Caco-2 (cell line): ENCODE data around the gene NMS. TPM values are rescaled to one million over a fixed set of nuclear protein-coding genes. Genes with fewer than 3 reads are reported as not detected.

Experiments used
- BruUV-seq: library from RNA; stranded (reverse); fragments of 400-500 nt; replicated peaks from 2 replicates; lab custom pipeline; 2021; lab: Mats Ljungman, UMichigan
- CTCF ChIA-PET: fragments of 300-600 bp; sonication (Branson Sonifier 250); formaldehyde crosslinking; loops from one replicate; lab custom pipeline; 2022; ENCODE audit warnings: antibody characterized with exemption; lab: Charles Lee
- POLR2A ChIA-PET: fragments of 300-600 bp; sonication (Branson Sonifier 250); formaldehyde crosslinking; loops from one replicate; lab custom pipeline; 2022; ENCODE audit warnings: antibody characterized with exemption; lab: Charles Lee
- DNase-seq, 2 experiments: peaks; one replicate each; pipeline versions ENCODE4 v3.0.0 to v3.0.0-alpha.2; 2020 to 2022
- H3K27me3 ChIP-seq: replicated peaks from 2 replicates; pipeline ENCODE4 v1.6.0; 2011; ENCODE audit warnings: low read length; ENCODE audit not compliant: control insufficient read depth, insufficient read depth
- H3K36me3 ChIP-seq: 2 replicates; pipeline ENCODE4 v1.5.1; 2011; ENCODE audit warnings: low read length; ENCODE audit not compliant: control insufficient read depth, insufficient read depth
- H3K4me1 ChIP-seq: fragments of 250-450 bp; sonication (Bioruptor Pico); 2 replicates; pipeline ENCODE4 v1.5.1; 2020; ENCODE audit warnings: mild to moderate bottlenecking
- H3K4me3 ChIP-seq: 2 replicates; pipeline ENCODE4 v1.5.1; 2011; ENCODE audit warnings: low read depth, mild to moderate bottlenecking, control low read depth, low read length
- H3K9me3 ChIP-seq: fragments of 250-450 bp; sonication (Bioruptor Pico); 2 replicates; pipeline ENCODE4 v1.5.1; 2020; ENCODE audit warnings: mild to moderate bottlenecking, moderate library complexity
- H3K27ac Mint-ChIP-seq: one replicate; pipeline ENCODE4 v1.8.0; 2022; ENCODE audit warnings: mixed read lengths; ENCODE audit not compliant: unreplicated experiment
- H3K27me3 Mint-ChIP-seq: one replicate; pipeline ENCODE4 v1.8.0; 2022; ENCODE audit warnings: mixed read lengths; ENCODE audit not compliant: insufficient read depth, unreplicated experiment
- H3K36me3 Mint-ChIP-seq: one replicate; pipeline ENCODE4 v1.8.0; 2022; ENCODE audit warnings: mild to moderate bottlenecking, mixed read lengths; ENCODE audit not compliant: insufficient read depth, unreplicated experiment
- H3K4me1 Mint-ChIP-seq: one replicate; pipeline ENCODE4 v1.8.0; 2022; ENCODE audit warnings: low read depth, mixed read lengths; ENCODE audit not compliant: unreplicated experiment
- H3K4me3 Mint-ChIP-seq: one replicate; pipeline ENCODE4 v1.8.0; 2022; ENCODE audit warnings: mild to moderate bottlenecking, moderate library complexity, mixed read lengths; ENCODE audit not compliant: unreplicated experiment
- H3K9me3 Mint-ChIP-seq: one replicate; pipeline ENCODE4 v1.8.0; 2022; ENCODE audit warnings: mixed read lengths; ENCODE audit not compliant: unreplicated experiment
- intact Hi-C: fragments of 100-400 bp; cut with micrococcal nuclease; formaldehyde crosslinking; loops from one replicate; pipeline ENCODE4 v1.10.0; 2022; ENCODE audit not compliant: unreplicated experiment
- total RNA-seq: library from RNA; stranded (reverse); gene quantifications from 2 replicates; pipeline ENCODE4 v1.2.3, GENCODE V29; 2022
- TF ChIP-seq, protein P1 (sequence below), 2 experiments: fragments of 200-600 bp in 1 of 2; IDR thresholded peaks; 1 replicate in 1 of 2; 2 replicates in 1 of 2; pipeline versions ENCODE4 v1.5.1 to v1.8.0; 2011 to 2022; ENCODE audit warnings: antibody characterized with exemption in 1 of 2, control low read depth in 1 of 2, inconsistent platforms in 1 of 2, low read depth in 1 of 2, low read length in 1 of 2, mild to moderate bottlenecking in 1 of 2, moderate library complexity in 1 of 2; ENCODE audit not compliant: insufficient read depth in 1 of 2, severe bottlenecking in 1 of 2, unreplicated experiment in 1 of 2

Gene NMS
- total RNA-seq, 1 experiment from 2014 or later, result not detected

DNA sequence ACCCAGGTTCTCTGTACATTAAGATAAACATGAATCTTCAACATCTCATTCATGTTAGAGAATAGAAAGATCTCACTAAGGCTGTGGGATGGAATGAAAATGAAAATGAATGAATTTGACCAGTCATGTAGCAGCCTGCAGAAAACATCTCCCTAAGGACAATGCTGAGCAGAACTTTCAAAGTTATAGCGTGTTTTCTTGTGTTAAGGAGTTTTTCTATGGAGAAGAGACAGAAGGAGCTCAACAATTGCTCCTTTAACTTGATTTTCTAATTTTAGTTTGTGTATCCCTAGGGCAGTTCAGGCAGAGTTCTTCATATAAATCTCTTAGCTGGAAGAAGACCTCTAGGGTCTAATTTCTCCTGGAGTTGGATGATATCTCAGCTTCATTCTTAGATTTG is 47.3 kb downstream of the NMS start:
- Mint-ChIP-seq H3K4me1 (no peaks in the 10 kb centered on the region), H3K4me3 (no peak overlapping the region), H3K27me3 (peaks cover 8% of the 10 kb centered on the region), H3K27ac (no peak overlapping the region), H3K36me3 (no peaks in the 10 kb centered on the region), H3K9me3 (no peaks in the 10 kb centered on the region)
- no peaks in the 10 kb centered on the region for H3K27me3 ChIP-seq
- no TSS peak for BruUV-seq
- no peaks in the 10 kb centered on the region for H3K9me3 ChIP-seq
- no peaks in the 10 kb centered on the region for H3K36me3 ChIP-seq
- intact Hi-C loops, result no loop called here
- TF ChIP-seq, protein P1, sequence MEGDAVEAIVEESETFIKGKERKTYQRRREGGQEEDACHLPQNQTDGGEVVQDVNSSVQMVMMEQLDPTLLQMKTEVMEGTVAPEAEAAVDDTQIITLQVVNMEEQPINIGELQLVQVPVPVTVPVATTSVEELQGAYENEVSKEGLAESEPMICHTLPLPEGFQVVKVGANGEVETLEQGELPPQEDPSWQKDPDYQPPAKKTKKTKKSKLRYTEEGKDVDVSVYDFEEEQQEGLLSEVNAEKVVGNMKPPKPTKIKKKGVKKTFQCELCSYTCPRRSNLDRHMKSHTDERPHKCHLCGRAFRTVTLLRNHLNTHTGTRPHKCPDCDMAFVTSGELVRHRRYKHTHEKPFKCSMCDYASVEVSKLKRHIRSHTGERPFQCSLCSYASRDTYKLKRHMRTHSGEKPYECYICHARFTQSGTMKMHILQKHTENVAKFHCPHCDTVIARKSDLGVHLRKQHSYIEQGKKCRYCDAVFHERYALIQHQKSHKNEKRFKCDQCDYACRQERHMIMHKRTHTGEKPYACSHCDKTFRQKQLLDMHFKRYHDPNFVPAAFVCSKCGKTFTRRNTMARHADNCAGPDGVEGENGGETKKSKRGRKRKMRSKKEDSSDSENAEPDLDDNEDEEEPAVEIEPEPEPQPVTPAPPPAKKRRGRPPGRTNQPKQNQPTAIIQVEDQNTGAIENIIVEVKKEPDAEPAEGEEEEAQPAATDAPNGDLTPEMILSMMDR (IDR thresholded peaks at IDR 0.05; ENCODE audit: insufficient read depth in 1 of 2, low read depth in 1 of 2, low read length in 1 of 2, severe bottlenecking in 1 of 2, unreplicated experiment in 1 of 2), result no peak
- CTCF ChIA-PET, result no interaction called here
- POLR2A ChIA-PET, result no interaction called here
- no peaks in the 10 kb centered on the region for H3K4me1 ChIP-seq
- H3K4me3 ChIP-seq, result no peak overlapping the region
- no peak for DNase-seq

DNA sequence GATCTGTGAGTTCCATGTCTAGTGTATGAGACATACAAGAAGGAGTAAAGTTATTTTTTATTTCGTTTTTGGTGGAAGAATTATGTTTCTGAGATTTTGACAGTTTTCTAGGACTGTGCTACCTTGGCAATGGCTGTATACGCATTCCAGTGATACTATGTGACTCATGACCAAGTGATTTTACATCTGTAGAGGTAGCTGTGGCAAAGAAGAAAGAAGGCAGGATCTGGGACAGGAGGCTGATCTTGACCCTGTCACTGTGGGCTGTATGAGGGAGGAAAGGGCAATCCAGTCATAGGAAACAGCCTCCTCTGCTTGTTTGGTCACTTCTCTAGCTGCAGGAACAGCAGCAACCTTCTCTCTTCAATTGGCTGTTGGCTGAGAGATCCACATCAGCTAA is 48.5 kb downstream of the NMS start:
- no peaks in the 10 kb centered on the region for H3K36me3 ChIP-seq
- CTCF ChIA-PET, result no interaction called here
- TF ChIP-seq, protein P1 (IDR thresholded peaks at IDR 0.05; ENCODE audit: insufficient read depth in 1 of 2, low read depth in 1 of 2, low read length in 1 of 2, severe bottlenecking in 1 of 2, unreplicated experiment in 1 of 2), result no peak
- POLR2A ChIA-PET, result no interaction called here
- no peak for DNase-seq
- no peaks in the 10 kb centered on the region for H3K36me3 Mint-ChIP-seq
- H3K27me3 ChIP-seq, result no peaks in the 10 kb centered on the region
- H3K4me1 Mint-ChIP-seq, result no peaks in the 10 kb centered on the region
- BruUV-seq, result no TSS peak
- H3K9me3 Mint-ChIP-seq, result no peaks in the 10 kb centered on the region
- H3K4me3 ChIP-seq, result no peak overlapping the region
- no peak overlapping the region for H3K27ac Mint-ChIP-seq
- no peaks in the 10 kb centered on the region for H3K9me3 ChIP-seq
- peaks cover 10% of the 10 kb centered on the region for H3K27me3 Mint-ChIP-seq
- no peaks in the 10 kb centered on the region for H3K4me1 ChIP-seq
- intact Hi-C loops, result no loop called here
- H3K4me3 Mint-ChIP-seq, result no peak overlapping the region

DNA sequence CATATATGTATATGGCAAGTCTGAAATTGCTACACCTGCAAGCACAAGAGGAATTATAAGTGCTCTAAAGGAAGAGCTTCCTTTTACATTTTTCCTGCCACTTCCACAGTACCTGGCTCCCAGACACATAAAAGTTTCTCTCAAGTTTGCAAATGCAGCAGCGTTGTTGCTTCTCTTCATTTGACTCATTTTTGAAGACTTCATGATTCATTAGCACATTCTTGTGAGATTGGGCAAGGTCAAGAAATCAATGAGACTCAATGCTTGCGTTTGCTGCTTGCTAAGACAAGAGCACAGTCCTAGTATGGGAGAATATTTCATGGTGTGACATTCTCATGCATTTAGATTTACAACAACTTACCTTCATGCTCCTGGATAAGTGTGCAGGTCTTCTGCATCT is 49.9 kb downstream of the NMS start:
- Mint-ChIP-seq H3K9me3 (no peaks in the 10 kb centered on the region), H3K4me3 (no peak overlapping the region), H3K4me1 (no peaks in the 10 kb centered on the region), H3K36me3 (no peaks in the 10 kb centered on the region), H3K27ac (no peak overlapping the region), H3K27me3 (peaks cover 10% of the 10 kb centered on the region)
- no peak overlapping the region for H3K4me3 ChIP-seq
- no peaks in the 10 kb centered on the region for H3K36me3 ChIP-seq
- no TSS peak for BruUV-seq
- CTCF ChIA-PET, result no interaction called here
- no peak for DNase-seq
- H3K27me3 ChIP-seq, result no peaks in the 10 kb centered on the region
- no peaks in the 10 kb centered on the region for H3K9me3 ChIP-seq
- POLR2A ChIA-PET, result no interaction called here
- intact Hi-C loops, result no loop called here
- H3K4me1 ChIP-seq, result no peaks in the 10 kb centered on the region
- TF ChIP-seq, protein P1 (IDR thresholded peaks at IDR 0.05; ENCODE audit: insufficient read depth in 1 of 2, low read depth in 1 of 2, low read length in 1 of 2, severe bottlenecking in 1 of 2, unreplicated experiment in 1 of 2), result no peak
